Testis (tissue), 2 donors: ENCODE measurements around the gene BIN1.

Experiments
- POLR2A ChIP-seq: fragments of 450-650 bp; IDR thresholded peaks from one replicate; pipeline ENCODE4 v1.6.1; 2017; ENCODE audit warnings: antibody characterized with exemption, mild to moderate bottlenecking, moderate library complexity
- TF ChIP-seq, protein P1 (sequence below), 3 experiments: fragments of 450-650 bp in 2 of 3; fragments of 200-600 bp in 1 of 3; sonication (generic) in 1 of 3; IDR thresholded peaks; one replicate each; pipeline ENCODE4 v1.5.1; 2016 to 2019; ENCODE audit warnings: antibody characterized with exemption in 3 of 3, mild to moderate bottlenecking in 2 of 3, moderate library complexity in 1 of 3

DNA sequence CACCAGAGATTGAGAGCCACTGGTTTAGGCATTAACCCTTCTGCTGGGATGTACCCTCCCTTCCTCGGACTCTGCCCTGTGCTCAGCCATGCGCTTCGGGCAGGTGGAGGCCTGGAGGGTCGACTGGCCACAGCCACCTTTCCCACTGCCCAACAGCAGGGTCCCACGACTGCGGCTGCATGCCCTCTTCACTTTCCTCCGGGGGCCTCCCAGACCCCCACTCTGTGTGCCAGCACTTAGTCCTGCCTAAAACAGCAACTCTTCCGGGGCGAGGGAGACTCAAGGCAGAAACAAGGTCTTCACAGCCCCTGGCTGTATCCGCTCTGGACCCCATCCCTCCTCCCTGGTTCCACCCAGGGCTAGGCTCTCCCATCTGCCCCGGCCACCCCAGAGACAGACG lies 31.3 kb upstream of the BIN1 start:
- TF ChIP-seq, protein P1, sequence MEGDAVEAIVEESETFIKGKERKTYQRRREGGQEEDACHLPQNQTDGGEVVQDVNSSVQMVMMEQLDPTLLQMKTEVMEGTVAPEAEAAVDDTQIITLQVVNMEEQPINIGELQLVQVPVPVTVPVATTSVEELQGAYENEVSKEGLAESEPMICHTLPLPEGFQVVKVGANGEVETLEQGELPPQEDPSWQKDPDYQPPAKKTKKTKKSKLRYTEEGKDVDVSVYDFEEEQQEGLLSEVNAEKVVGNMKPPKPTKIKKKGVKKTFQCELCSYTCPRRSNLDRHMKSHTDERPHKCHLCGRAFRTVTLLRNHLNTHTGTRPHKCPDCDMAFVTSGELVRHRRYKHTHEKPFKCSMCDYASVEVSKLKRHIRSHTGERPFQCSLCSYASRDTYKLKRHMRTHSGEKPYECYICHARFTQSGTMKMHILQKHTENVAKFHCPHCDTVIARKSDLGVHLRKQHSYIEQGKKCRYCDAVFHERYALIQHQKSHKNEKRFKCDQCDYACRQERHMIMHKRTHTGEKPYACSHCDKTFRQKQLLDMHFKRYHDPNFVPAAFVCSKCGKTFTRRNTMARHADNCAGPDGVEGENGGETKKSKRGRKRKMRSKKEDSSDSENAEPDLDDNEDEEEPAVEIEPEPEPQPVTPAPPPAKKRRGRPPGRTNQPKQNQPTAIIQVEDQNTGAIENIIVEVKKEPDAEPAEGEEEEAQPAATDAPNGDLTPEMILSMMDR (IDR thresholded peaks at IDR 0.05): no peak
- no peak for TF ChIP-seq POLR2A
